ENCODE measurements around the gene RAB39B.
"Not testable (repeated sequence)": the region's sequence is repeated elsewhere in the genome, so short reads cannot be mapped to it uniquely, and the experiment has no call there.

The RAB39B gene, protein sequence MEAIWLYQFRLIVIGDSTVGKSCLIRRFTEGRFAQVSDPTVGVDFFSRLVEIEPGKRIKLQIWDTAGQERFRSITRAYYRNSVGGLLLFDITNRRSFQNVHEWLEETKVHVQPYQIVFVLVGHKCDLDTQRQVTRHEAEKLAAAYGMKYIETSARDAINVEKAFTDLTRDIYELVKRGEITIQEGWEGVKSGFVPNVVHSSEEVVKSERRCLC

DNA sequence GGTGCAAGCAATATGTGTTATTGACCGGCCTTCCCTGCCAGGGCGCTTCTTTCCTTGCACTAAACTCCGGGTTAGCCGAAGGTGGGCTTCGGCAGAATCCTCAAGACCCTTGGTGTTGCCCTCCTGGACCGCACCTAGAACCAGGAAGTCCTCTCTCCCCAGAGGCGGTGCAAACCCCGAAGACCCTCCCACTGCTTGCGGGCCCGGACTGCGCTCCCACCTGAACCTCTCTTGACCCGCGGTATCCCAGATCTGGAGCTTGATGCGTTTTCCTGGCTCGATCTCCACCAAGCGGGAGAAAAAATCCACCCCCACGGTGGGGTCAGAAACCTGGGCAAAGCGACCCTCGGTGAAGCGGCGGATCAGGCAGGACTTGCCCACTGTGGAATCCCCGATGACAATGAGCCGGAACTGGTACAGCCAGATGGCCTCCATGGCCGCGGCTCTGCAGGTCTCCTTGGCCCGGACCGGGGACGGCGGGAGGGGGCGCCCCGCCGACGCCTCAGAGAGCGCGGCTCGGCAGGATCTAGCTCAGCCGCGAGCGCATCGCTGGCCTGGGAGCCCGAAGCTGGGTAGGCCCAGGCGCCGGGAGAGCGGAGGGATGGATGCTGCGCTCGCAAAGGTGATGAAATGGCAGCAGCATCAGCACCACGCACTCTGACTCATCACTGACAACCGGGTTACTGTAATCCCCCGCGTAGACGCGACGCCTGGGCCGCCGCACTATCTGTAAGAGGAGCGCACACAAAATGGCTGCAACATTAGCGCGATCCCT lies at the start of gene RAB39B:
RAB39B (minus strand) TSS at position 638 of the 775 bp plus-strand sequence; CDS start at position 435, 203 bp downstream.
- DNase-seq: peak; percentile 73

GRCh38 chrX:155313766-155314165 lies 49.5 kb upstream of the RAB39B start:
- DNase-seq: no peak

DNA sequence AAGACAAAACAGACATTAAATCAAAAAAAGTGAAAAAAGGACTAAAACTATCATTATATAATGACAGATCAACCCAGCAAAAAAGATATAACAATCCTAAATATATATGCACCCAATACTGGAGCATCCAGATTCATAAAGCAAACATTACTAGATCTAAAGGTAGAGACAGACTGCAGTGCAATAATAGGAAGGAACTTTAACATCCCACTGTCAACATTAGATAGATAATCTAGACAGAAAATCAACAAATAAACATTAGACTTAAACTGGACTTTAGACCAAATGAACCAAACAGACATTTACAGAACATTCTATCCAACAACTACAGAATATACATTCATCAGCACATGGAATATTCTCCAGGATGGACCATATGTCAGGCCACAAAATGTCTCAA lies 29.5 kb upstream of the RAB39B start:
- DNase-seq: no peak

DNA sequence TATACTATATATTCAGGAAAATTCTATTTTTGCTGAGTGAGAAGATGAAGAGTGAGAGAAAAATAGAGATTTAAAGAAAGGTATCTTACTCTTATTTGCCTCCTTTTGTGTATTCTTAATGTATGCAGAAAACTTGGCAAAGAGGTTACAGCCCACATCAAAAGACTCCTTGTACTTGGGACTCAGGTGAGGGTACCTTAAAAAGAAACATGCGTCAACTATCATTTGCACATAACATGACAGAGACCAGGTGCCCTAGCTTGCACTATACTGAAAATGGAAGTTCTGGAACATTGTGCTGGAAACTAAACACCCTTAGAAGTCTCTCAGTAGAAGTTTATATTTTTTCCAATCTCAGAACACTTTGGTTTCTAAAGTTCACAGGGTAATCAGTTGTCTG lies 15.6 kb upstream of the RAB39B start:
- no peak for DNase-seq

- no peak for DNase-seq
Observed at GRCh38 chrX:155270969-155271368, 6.7 kb upstream of the RAB39B start.

DNA sequence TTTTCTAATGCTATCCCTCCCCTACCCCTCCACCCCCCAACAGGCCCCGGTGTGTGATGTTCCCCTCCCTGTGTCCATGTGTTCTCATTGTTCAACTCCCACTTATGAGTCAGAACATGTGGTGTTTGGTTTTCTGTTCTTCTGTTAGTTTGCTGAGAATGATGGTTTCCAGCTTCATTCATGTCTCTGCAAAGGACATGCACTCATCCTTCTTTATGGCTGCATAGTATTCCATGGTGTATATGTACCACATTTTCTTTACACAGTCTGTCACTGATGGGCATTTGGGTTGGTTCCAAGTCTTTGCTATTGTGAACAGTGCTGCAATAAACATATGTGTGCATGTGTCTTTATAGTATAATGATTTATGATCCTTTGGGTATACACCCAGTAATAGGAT lies 3.7 kb upstream of the RAB39B start:
- not testable (repeated sequence) for DNase-seq

GRCh38 chrX:155266439-155266838 lies 2.1 kb upstream of the RAB39B start:
- DNase-seq: no peak

DNA sequence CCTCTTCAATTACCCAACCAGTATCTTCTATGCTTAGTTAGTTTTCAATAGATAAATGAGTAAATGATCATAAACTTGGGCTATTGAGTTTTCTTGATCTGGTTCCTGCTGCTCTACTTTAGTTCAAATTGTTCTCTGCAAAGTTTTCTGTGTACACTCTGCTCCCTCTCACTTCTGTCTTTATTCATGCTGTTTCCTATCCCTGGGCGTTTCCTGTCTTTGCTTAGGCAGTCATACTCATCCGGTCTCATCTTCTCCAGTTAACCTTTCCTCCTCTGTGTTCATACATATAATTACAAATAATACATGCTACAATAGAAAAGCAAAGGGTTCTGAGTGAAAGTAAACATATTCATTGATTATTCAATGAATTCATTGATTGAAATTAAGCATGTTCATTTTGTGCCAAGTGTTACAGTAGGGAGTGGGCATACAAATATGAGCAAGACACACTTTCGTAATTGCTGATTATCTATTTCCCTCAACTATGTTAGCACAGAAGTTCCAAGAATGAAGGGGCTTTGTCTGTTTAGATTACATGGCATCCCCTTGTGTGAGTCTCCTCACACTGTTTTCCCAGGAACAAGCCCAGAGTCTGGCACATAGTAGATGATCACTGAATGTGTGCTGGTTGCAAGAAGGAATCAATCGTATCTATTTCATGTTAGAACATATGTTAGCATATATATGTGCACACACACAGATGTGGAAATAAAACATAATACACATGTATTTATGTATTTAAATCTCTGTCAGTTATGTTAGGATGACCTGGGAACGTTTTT lies 1.1 kb downstream of the RAB39B start:
- no peak for DNase-seq

DNA sequence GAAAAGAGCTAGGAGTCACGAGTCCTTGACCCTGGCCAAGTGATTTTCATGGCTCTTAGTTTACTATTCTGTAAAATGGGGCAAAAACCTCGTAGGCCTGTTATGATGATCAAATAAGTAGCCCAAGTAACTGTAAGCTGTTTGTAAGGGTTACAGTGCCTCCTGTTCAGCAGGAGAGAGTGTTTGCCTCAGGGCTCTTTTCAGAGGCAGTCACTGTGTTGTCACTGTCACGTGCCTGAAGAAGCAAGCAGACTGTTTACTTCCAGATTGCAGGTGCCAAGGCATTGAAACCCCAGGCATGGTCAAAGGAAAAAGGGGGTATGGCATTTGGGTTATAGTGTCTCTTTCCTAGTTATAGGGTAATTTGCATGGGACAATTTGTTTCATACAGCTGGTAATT lies 4.5 kb downstream of the RAB39B start:
- DNase-seq: no peak

GRCh38 chrX:155251391-155251790 lies 12.9 kb downstream of the RAB39B start:
- DNase-seq: no peak

DNA sequence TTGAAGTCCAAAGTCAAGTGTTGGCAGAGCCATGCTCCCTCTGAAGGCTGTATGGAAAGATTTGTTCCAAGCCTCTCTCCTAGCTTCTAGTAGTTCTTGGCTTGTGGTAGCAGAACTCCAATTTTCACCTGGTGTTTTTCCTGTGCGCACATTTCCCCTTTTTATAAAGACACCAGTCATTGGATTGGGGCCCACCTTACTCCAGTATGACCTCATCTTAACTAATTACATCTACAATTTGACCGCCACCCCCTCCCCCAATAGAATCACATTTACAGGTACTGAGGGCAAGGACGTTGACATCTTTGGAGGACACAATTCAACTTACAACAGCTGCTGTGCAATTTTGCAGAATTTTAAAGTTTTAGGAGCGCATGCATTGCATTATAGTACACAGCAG lies 16.8 kb downstream of the RAB39B start:
- no peak for DNase-seq

GRCh38 chrX:155246748-155247147 lies 17.5 kb downstream of the RAB39B start:
- no peak for DNase-seq

- DNase-seq: no peak
Observed at GRCh38 chrX:155242300-155242699, 22.0 kb downstream of the RAB39B start.

- DNase-seq: no peak
Observed at GRCh38 chrX:155237719-155238118, 26.6 kb downstream of the RAB39B start.

GRCh38 chrX:155235891-155236290 lies 28.4 kb downstream of the RAB39B start:
- no peak for DNase-seq

- no peak for DNase-seq
Observed at GRCh38 chrX:155231163-155231562, 33.1 kb downstream of the RAB39B start.

DNA sequence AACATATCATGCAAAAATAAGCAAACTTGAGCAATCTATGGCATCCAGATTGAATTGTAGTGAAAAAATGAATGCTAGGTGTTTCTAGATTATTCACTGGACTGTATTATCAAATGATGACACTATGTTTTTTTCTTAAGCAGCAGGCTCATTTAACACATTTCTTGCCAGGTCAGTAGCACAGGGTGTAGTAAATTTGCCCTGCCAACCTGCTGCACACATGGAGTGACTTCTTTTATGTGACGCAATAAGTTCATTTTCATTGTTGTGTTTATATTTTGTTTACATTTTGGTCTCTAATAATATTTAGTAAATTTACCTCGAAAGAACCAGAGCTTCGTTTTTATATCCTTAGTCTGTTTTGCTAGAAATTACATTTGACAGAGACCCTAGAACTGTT lies 38.5 kb downstream of the RAB39B start:
- DNase-seq: no peak

DNA sequence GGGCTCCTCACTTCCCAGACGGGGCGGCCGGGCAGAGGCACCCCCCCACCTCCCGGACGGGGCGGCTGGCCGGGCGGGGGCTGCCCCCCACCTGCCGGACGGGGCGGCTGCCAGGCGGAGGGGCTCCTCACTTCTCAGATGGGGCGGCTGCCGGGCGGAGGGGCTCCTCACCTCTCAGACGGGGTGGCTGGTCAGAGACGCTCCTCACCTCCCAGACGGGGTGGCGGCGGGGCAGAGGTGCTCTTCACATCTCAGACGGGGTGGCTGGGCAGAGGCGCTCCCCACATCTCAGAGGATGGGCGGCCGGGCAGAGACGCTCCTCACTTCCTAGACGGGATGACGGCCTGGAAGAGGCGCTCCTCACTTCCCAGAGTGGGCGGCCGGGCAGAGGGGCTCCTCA lies 40.5 kb downstream of the RAB39B start:
- not testable (repeated sequence) for DNase-seq

DNA sequence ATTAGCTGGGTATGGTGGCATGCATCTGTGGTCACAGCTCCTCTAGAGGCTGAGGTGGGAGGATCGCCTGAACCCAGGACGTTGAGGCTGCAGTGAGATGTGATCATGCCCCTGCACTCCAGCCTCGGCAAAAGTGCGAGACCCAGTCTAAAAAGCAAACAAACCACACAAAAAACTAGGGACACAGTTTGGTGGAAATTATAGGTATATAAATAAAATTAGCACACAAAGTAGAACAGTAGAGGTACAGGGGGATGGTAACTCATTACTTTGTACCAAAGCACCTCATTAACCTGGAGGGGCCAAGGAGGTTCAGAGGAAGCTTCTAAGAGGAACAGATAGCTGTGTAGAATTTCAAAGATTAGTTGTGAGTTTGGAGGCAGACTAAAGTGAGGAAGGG lies 42.9 kb downstream of the RAB39B start:
- no peak for DNase-seq

- no peak for DNase-seq
Observed at GRCh38 chrX:155218777-155219176, 45.5 kb downstream of the RAB39B start.

DNA sequence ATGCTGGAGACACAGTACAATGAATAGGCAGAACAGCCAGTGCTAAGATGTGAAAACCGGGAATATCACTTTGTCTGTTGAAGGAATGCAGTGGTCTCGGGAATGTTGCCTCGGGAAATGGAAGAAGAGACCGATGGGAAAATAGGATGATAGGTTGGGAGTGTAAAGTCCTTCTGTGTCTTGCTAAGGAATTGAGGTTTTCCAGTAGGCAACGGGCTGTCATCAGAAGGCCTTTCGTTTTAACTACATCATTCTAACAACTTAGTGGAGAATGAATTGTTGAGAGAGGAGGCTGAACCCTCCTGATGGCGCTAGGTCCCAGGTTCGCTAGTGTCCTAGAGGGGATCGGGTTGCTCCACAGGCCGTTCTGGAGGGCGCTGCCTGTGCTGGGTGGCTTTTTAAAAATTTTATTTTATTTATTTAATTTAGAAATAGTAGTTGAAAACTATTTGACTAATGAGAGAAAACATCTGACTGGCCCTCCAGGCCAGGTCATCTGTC lies 47.3 kb downstream of the RAB39B start:
- peak; percentile 42 for DNase-seq

DNA sequence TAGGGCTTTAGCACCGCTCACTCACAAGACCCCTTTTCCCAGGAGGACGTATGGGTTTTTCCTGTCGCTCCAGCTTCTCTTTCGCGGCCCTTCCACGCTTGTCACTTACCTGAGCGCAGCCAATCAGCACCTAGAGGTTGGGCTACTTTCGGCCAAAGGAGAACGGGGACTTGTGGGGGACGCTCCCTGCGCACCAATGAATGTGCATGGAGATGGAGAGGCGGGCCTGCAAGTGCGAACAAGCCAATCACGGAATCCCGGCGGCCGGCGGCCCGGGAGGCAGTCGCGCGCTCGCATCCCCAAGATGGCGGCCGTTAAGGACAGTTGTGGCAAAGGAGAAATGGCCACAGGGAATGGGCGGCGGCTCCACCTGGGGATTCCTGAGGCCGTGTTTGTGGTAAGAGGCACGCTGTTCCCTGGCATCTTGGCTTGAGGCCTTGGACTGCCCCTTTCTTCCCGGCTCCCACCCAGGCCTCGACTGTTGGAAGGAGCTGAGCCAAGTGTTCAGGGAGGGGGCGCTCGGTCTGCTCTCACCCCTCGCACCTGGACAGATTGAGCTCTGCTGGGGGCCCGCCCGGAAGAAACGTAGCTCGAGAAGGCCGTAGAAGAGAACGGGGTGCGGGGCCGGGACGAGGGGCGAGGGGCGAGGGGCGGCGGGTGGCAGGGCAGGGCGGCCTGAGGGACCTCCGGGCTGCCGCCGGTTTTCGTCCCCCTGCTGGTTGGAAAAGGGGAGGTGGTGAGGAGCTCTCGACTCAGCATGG lies 47.9 kb downstream of the RAB39B start, which contains the start of gene VBP1:
VBP1 (plus strand) TSS at position 282 of the 761 bp plus-strand sequence; CDS start at position 305, 23 bp downstream.
- DNase-seq: peak; percentile 91

Data from NCI-H1694 (cell line).